PC-9 (cell line): ENCODE results near the gene MAP2K4. TPM values are rescaled to one million over a fixed set of nuclear protein-coding genes. Genes with fewer than 3 reads are reported as not detected.

Experiments used
- BruUV-seq: library from RNA; stranded (reverse); fragments of 400-500 nt; replicated peaks from 2 replicates; lab custom pipeline; 2021; lab: Mats Ljungman, UMichigan
- CTCF ChIA-PET: fragments of 300-600 bp; sonication (Branson Sonifier 250); formaldehyde crosslinking; loops from one replicate; lab custom pipeline; 2022; ENCODE audit warnings: antibody characterized with exemption; lab: Charles Lee
- POLR2A ChIA-PET: fragments of 300-600 bp; sonication (Branson Sonifier 250); formaldehyde crosslinking; loops from one replicate; lab custom pipeline; 2022; ENCODE audit warnings: antibody characterized with exemption; ENCODE audit not compliant: unreplicated experiment; lab: Charles Lee
- DNase-seq, 2 experiments: peaks; one replicate each; pipeline versions ENCODE4 v3.0.0 to v3.0.0-alpha.2; 2015 to 2022; ENCODE audit warnings: mixed read lengths in 1 of 2
- H2AFZ ChIP-seq: fragments of 200-600 bp; sonication (generic); 2 replicates; pipeline ENCODE4 v1.8.1; 2017; ENCODE audit warnings: antibody characterized with exemption
- H3F3A ChIP-seq: fragments of 200-600 bp; sonication (generic); 2 replicates; pipeline ENCODE4 v1.8.1; 2017; ENCODE audit warnings: antibody characterized with exemption, mild to moderate bottlenecking, low read depth; ENCODE audit not compliant: insufficient read depth
- H3K27ac ChIP-seq: fragments of 200-600 bp; sonication (generic); 2 replicates; pipeline ENCODE4 v1.6.1; 2016; ENCODE audit warnings: mixed run types
- H3K27me3 ChIP-seq: fragments of 200-600 bp; sonication (generic); 2 replicates; pipeline ENCODE4 v1.6.1; 2016; ENCODE audit warnings: low read depth, mixed run types; ENCODE audit not compliant: insufficient read depth
- H3K36me3 ChIP-seq: fragments of 200-600 bp; sonication (generic); 2 replicates; pipeline ENCODE4 v1.6.1; 2016; ENCODE audit warnings: low read depth, mixed run types
- H3K4me1 ChIP-seq: fragments of 200-600 bp; sonication (generic); replicated peaks from 2 replicates; pipeline ENCODE4 v1.6.1; 2016; ENCODE audit warnings: mixed run types; ENCODE audit not compliant: insufficient read depth
- H3K4me2 ChIP-seq: fragments of 200-600 bp; sonication (generic); 2 replicates; pipeline ENCODE4 v1.6.1; 2017; ENCODE audit warnings: mixed run types
- H3K4me3 ChIP-seq: fragments of 200-600 bp; sonication (generic); 2 replicates; pipeline ENCODE4 v1.6.1; 2016; ENCODE audit warnings: mixed run types
- H3K79me2 ChIP-seq: fragments of 200-600 bp; sonication (generic); 2 replicates; pipeline ENCODE4 v1.6.1; 2017; ENCODE audit warnings: low read depth, mixed run types
- H3K9me2 ChIP-seq: fragments of 200-600 bp; sonication (generic); 2 replicates; pipeline ENCODE4 v1.8.1; 2017; ENCODE audit warnings: mild to moderate bottlenecking; ENCODE audit not compliant: insufficient read depth
- H3K9me3 ChIP-seq: fragments of 200-600 bp; sonication (generic); 2 replicates; pipeline ENCODE4 v1.8.1; 2016; ENCODE audit warnings: low read depth; ENCODE audit not compliant: insufficient read depth
- H4K20me1 ChIP-seq: fragments of 200-600 bp; sonication (generic); 2 replicates; pipeline ENCODE4 v1.8.1; 2017; ENCODE audit not compliant: insufficient read depth
- CTCF ChIP-seq: fragments of 200-600 bp; sonication (generic); conservative IDR thresholded peaks from 2 replicates; pipeline ENCODE4 v1.6.1; 2017; ENCODE audit warnings: mixed run types, antibody characterized with exemption, mild to moderate bottlenecking, moderate library complexity
- EZH2 ChIP-seq: fragments of 200-600 bp; sonication (generic); IDR thresholded peaks from 2 replicates; pipeline ENCODE4 v1.8.0; 2017; ENCODE audit warnings: antibody characterized with exemption, low read depth
- intact Hi-C: fragments of 100-400 bp; cut with micrococcal nuclease; formaldehyde crosslinking; loops from one replicate; pipeline ENCODE4 v1.10.0; 2022; ENCODE audit not compliant: unreplicated experiment
- total RNA-seq: library from RNA; stranded (reverse); gene quantifications from 2 replicates; pipeline ENCODE4 v1.2.3, GENCODE V29; 2021

Gene MAP2K4
- total RNA-seq, 1 experiment from 2014 or later, result 44.3 TPM

GRCh38 chr17:12098568-12098967 is 77.9 kb downstream of the MAP2K4 start:
- intact Hi-C loops, result no loop called here
- H3K27ac ChIP-seq, result no peak overlapping the region
- no peaks in the 10 kb centered on the region for H3K9me2 ChIP-seq
- no TSS peak for BruUV-seq
- no peaks in the 10 kb centered on the region for H3K36me3 ChIP-seq
- CTCF ChIA-PET, result no interaction called here
- no peaks in the 10 kb centered on the region for H3F3A ChIP-seq
- POLR2A ChIA-PET, result no interaction called here
- H3K27me3 ChIP-seq, result no peaks in the 10 kb centered on the region
- no peak overlapping the region for H2AFZ ChIP-seq
- DNase-seq, result no peak
- no peak overlapping the region for H3K4me2 ChIP-seq
- H4K20me1 ChIP-seq, result no peaks in the 10 kb centered on the region
- no peaks in the 10 kb centered on the region for H3K9me3 ChIP-seq
- H3K79me2 ChIP-seq, result no peaks in the 10 kb centered on the region
- TF ChIP-seq CTCF (no peak), EZH2 (no peak)
- H3K4me1 ChIP-seq, result no peaks in the 10 kb centered on the region
- no peak overlapping the region for H3K4me3 ChIP-seq

GRCh38 chr17:12099412-12099811 is 78.7 kb downstream of the MAP2K4 start:
- ChIA-PET POLR2A (no interaction called here), CTCF (no interaction called here)
- H3K4me3 ChIP-seq, result no peak overlapping the region
- H3K79me2 ChIP-seq, result no peaks in the 10 kb centered on the region
- BruUV-seq, result no TSS peak
- H3K27ac ChIP-seq, result no peak overlapping the region
- H3K4me1 ChIP-seq, result no peaks in the 10 kb centered on the region
- DNase-seq, result no peak
- intact Hi-C loops, result no loop called here
- no peak overlapping the region for H3K4me2 ChIP-seq
- no peaks in the 10 kb centered on the region for H4K20me1 ChIP-seq
- H2AFZ ChIP-seq, result no peak overlapping the region
- no peak for TF ChIP-seq EZH2
- no peaks in the 10 kb centered on the region for H3F3A ChIP-seq
- no peaks in the 10 kb centered on the region for H3K9me2 ChIP-seq
- no peaks in the 10 kb centered on the region for H3K9me3 ChIP-seq
- H3K27me3 ChIP-seq, result no peaks in the 10 kb centered on the region
- no peaks in the 10 kb centered on the region for H3K36me3 ChIP-seq

- no peaks in the 10 kb centered on the region for H3K9me2 ChIP-seq
- ChIA-PET POLR2A (no interaction called here), CTCF (no interaction called here)
- TF ChIP-seq CTCF (no peak), EZH2 (no peak)
- no peaks in the 10 kb centered on the region for H3K79me2 ChIP-seq
- no TSS peak for BruUV-seq
- H3K27ac ChIP-seq, result no peak overlapping the region
- no peaks in the 10 kb centered on the region for H3K27me3 ChIP-seq
- no peaks in the 10 kb centered on the region for H3K9me3 ChIP-seq
- H2AFZ ChIP-seq, result no peak overlapping the region
- H3K4me2 ChIP-seq, result no peak overlapping the region
- H3K36me3 ChIP-seq, result no peaks in the 10 kb centered on the region
- H3F3A ChIP-seq, result no peaks in the 10 kb centered on the region
- 0 out of 2 replicates have a peak, but pooled peaks cover 3% of the 10 kb centered on the region for H4K20me1 ChIP-seq
- H3K4me1 ChIP-seq, result no peaks in the 10 kb centered on the region
- intact Hi-C loops, result no loop called here
- no peak for DNase-seq
- H3K4me3 ChIP-seq, result no peak overlapping the region
Observed at GRCh38 chr17:12104831-12105230, 84.2 kb downstream of the MAP2K4 start.

GRCh38 chr17:12107905-12108304 is 87.2 kb downstream of the MAP2K4 start:
- Histone ChIP-seq H4K20me1 (0 out of 2 replicates have a peak, but pooled peaks cover 3% of the 10 kb centered on the region), H3K9me3 (no peaks in the 10 kb centered on the region), H3K79me2 (no peaks in the 10 kb centered on the region), H3K4me2 (no peak overlapping the region), H2AFZ (no peak overlapping the region), H3K4me3 (no peak overlapping the region), H3K27me3 (no peaks in the 10 kb centered on the region), H3K27ac (no peak overlapping the region), H3F3A (no peaks in the 10 kb centered on the region), H3K4me1 (no peaks in the 10 kb centered on the region), H3K9me2 (no peaks in the 10 kb centered on the region), H3K36me3 (no peaks in the 10 kb centered on the region)
- no TSS peak for BruUV-seq
- intact Hi-C loops, result no loop called here
- CTCF ChIA-PET, result no interaction called here
- no peak for DNase-seq
- TF ChIP-seq EZH2, result no peak
- TF ChIP-seq CTCF, result no peak
- POLR2A ChIA-PET, result no interaction called here
